ENCODE measurements around the gene NFKBIB.
A peak's percentile ranks its signal among the peaks of the same experiment; 100 is the strongest.
"Not testable (repeated sequence)": the region's sequence is repeated elsewhere in the genome, so short reads cannot be mapped to it uniquely, and the experiment has no call there.

NFKBIB gene

DNA sequence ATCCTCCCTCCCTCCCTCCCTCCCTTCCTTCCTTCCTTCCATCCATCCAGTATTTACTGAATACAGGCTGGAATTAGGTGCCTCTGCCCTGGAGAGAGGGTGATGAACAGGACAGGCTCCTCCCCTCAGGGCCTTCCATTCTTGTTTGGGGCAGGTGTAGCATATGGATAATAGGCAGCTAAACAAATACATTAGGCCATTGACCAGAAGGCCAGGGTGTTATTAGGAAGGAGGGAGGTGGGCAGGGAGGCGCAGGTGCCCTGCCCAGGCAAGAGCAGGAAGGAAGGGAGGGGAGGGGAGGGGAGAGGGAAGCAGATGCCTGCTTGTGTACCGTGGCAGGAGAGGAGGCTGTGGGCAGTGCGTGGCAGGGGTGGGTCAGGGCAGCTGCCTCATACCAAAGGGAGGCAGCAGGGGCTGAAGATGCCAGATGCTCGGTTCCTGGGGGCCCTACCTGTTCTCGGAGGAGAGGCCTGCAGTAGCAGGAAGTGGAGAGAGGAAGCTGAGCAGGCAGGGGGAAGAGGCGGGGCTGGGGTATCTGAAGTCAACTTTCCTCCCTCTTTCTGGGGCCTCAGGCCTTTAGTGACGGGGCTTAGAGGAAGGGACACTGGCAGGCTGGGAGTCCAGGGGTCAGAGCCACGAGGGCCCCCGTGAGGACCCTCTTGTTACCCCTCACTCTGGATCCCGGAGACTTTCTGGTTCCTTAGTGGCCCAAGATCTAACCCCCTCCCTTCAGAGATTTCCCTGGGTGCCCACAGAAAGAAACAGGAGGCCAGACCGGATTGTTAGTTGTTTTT, 21.8 kb upstream of the NFKBIB start, which contains the start of gene RINL:
TSS of gene RINL (minus strand) at position 495 of the 794 bp plus-strand sequence. CDS start 1,533 bp downstream, outside the sequence.
- DNase-seq: peak; percentile 18 to 99 (median 95)

DNA sequence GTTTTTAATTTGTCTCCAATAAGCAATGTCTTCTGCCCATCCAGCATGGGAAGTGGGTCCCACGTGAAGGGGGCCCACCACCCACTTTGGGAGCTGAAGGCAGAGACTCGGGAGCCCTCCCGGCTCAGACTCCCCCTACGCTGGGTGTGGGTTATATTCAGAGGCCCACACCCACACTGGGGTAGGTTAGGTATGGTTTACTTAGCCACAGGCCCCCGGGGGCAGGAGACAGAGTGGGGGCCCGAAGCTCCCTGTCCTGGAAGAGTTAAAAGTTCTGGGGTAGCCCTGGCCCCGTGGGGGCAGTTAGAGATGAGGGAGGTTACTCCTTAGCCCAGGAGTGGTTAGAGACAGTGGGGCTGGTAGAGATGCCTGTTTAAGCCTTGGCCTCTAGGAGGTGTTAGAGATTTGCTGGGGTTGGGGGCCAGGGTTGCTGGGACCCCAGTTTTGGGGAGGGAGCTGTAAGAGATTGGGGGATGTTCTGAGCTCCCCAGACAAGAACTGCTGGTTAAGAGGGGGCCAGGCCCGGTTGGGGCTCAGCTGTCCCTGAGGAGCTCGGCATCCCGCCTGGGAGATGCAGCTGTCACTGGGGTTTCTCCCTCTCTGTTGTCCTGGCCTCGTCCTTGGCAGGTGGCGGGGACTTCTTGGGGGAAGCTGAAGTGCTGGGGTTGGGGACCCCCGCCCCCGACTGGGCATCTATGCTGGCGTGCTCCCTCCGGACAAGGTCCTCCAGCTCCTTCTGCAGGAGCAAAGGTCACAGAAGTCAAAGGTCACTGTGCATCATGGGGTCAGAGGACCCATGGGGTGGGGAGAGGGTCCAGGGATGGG, 21.0 kb upstream of the NFKBIB start:
- no peak for DNase-seq

DNA sequence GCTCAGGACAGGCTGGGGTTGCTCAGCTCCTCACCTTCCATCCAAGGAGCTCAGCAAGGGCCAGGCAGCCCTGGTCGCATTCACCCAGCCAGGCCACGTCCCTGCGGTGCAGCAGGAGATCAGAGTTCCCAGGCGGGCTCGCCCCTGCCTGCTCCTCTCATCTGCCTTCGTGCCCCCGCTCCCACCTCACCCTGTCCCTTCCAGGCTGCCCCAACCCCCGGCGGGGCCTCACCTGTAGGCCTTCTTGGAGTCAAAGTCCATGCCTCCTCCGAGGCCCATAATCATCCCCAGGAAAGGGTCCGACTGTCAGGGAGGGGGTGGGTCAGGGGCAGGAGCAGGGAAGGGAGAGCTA, 20.4 kb upstream of the NFKBIB start:
- no peak for DNase-seq

- DNase-seq: no peak
These were observed 19.5 kb upstream of the NFKBIB start for GRCh38 chr19:38880076-38880881.

DNA sequence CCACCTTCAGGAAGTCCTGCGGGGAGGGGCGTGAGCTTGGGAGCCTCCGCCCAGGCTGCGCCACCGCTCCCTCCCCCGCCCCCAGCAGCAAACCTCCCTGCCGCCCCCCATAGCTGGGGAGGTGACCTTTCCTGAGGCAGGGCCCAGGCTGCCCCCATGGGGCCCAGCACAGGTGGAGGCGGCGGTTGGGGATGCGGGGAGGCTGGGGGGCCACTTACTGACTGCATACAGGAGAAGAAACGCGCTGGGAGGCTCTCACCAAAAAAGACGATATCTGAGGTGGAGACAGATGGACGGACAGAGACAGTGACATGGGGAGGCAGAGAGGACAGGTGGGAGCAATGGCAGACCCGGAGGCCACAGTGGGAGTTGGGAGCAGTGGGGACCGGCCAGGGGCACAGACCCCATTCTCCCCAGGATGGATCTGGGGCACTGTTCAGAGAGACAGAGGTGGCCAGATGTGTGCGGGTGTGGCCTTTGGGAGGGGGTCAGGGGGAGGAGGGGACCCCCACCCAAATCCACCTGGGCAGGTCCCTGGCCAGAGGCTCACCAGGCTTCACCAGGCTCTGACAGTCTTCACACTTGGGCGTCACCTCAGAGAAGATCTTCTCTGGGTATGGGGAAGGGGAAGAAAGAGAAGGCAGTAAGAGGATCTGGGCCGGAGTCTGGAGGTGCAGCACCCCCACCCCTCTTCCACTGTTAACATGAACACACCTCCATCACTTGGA, 18.7 kb upstream of the NFKBIB start:
- no peak for DNase-seq

DNA sequence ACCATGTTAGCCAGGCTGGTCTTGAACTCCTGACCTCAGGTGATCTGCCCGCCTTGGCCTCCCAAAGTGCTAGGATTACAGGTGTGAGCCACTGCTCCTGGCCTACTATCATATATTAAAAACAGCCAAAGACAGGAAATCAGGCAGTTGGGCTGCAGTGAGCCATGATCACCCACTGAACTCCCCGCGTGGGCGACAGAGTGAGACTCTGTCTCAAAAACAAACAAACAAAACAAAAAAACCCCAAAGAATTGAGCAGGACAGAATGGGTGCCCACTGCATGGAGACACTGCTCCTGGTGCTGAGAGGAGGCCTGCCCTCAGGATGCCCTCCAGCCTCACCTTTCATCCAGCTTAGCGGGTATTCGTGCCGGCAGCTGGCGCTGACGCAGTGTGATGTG, 16.5 kb upstream of the NFKBIB start:
- DNase-seq: no peak

DNA sequence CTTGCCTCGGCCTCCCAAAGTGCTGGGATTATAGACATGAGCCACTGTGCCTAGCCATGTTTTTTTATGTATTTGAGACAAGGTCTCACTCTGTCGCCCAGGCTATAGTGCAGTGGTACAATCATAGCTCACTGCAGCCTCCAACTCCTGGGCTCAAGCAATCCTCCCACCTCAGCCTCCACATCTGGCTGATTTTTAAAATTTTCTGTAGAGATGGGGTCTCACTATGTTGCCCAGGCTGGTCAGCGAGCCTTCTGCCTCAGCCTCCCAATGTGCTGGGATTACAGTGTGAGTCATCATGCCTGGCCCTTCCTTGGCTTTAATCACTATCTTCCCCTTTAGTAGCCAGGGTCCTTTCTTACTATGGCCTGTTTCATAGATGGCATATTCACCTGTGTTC, 15.1 kb upstream of the NFKBIB start:
- not testable (repeated sequence) for DNase-seq

DNA sequence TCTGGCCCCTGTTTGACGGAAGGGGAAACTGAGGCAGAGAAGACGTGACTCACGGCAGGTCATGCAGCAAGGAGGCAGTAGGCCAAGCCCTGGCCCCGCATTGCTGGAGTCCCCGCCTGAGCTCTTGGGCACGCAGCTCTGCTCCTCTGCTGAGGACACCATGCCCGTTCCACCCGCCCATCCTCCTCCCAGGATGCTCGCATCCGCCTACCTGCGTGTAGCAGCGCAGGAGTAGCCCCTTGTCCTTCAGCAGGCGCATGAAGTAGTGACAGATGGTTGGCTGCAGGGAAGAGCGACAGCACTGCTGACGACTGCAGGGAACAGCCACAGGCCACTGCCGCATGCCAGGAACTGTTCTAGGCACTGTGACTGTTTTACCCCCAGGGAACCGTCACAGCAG, 10.9 kb upstream of the NFKBIB start:
- no peak for DNase-seq

GRCh38 chr19:38889803-38890202, 10.0 kb upstream of the NFKBIB start:
- no peak for DNase-seq

- no peak for DNase-seq
These were observed 9.1 kb upstream of the NFKBIB start for GRCh38 chr19:38890686-38891085.

DNA sequence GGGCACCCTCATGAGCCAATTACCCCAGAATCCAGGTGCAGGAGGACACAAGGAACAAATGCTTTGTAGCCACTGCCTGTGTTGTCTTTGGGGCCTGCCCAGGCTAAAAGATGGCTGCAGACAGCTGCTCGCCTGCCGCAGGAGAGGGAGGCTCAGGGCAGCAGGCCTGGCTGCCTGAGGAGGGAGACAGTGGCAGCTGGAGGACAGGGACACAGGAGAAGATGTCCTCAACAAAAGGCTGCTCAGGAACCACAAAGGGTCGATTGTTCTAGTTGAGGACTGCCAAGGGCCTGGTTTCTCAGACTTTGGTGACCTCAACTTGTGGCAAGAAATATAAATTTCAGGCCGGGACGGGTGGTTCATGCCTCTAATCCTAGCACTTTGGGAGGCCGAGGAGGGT, 8.0 kb upstream of the NFKBIB start:
- no peak for DNase-seq

DNA sequence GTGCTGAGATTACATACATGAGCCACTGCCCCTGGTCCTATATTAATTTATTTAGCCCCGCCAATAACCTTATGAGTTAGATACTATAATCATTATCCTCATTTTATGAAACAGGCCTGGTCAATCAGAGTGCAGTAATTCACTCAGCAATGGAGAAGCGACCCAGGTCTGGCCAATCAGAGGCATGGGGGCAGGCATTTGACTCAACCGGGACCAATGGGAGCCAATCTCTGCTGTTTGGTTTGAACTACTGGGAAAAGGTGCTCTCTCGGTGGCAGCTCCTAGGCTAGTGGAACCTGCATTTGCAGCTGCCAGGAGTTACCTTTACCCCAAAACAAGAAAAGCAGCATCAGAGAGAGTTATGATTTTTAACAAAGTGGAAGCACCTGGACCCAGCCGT, 6.9 kb upstream of the NFKBIB start:
- DNase-seq: no peak

DNA sequence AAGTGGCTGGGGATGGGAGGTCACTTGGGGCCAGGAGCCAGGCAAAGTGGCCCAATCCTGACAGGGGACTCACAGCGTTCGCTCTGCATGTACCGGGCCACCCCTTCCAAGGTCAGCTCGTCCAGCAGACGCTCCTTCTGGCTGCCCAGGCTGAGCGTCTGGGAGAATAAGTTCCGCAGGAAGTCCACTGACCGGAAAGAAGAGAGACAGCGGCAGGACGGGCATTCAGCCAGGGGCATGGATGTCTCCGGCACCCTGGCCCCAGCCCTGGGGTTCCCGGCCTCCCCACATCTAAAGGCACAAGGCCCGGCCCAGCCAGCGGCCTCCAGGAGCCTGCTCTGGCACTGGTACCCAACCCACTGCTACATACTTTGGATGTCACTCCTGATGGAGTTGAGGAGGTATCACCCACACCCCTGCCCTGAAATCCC, 6.4 kb upstream of the NFKBIB start:
- DNase-seq: no peak

DNA sequence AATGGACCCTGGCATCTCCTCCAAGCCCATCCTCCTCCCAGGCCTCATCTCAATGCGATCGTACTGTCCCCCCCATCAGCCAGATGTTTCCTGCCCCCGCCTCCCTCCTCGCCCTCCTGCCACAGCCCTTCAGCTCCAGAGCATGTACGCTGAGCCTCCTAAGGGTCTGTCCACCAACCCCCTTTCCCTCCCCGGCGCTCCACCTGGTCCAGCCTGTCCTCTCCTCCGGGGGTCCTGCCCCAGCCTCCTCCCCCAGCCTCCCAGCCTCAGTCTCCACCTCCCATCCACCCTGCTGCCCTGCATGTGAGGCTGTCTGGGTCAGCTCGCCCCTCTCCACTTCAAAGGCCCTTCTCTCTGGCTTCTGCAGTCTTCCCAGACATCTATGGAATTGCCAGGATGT, 4.8 kb upstream of the NFKBIB start:
- no peak for DNase-seq

DNA sequence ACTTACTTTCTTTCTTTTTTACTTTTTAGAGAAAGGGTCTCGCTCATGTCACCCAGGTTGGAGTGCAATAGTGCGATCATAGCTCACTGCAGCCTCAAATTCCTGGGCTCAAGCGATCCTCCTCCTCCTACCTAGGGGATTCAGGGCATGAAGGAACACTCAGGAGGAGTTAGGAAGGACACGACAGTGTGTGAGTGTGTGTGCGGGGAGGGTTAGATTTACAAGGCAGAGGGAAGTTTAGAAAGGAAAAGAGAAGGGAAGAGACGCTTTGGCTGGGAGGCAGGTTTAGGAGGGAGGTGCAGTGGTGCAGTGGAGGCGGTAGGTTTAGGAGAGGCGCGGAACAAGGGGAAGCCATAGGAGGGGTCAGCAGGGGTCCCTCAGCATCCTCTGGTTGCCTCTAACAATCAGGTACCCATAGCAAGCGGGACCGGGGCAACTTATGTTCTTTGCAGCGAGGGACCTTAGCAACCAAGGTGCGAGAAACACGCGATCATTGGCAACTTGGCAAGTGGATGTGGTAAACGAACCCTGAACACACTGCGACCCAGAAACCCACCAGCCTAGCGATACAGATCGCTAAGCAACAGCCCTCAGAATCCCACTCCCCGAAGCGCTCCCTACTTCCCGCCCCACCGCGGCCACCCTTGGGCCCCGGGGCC, 852 bp upstream of the NFKBIB start:
- peak in 1 of 3 experiments; percentile 56 for DNase-seq

DNA sequence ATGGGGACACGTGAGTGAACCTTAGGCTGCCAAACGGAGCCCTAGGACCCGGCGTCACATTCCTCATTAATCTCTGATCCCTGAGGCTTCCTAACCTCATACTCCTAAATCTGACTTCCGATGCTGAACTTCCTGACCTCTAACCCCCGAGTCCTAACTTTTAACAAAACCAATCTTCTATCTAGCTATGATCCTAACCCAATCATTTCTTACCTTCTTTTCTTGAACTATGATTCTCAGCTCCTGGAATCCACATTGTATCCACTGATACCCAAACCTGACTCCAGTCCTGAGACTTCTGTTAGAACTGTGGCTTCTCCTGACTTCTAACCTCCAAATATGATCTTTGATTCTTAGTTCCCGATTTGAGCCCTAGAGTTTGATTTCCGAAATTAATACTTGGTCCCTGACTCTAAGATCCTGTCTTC, 447 bp downstream of the NFKBIB start:
- no peak for DNase-seq

GRCh38 chr19:38900743-38901190, 998 bp downstream of the NFKBIB start:
- peak in 1 of 3 experiments; percentile 32 for DNase-seq

DNA sequence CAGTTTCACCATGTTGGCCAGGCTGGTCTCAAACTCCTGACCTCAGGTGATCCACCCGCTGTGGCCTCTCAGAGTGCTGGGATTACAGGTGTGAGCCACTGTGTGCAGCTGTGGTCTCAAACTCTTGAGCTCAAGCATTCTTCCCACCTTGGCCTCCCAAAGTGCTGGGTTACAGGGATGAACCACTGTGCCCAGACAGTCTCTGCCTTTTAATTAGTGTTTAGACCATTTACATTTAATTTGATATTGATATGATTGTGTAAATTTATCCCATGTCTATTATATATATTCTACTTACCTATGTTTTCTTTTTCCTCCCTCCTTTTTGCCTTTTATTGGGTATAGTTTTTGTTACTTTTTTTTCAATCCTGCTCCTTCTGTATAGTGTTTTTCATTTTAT, 1.9 kb downstream of the NFKBIB start:
- no peak for DNase-seq

- no peak for DNase-seq
These were observed 5.1 kb downstream of the NFKBIB start for GRCh38 chr19:38904581-38905539.

DNA sequence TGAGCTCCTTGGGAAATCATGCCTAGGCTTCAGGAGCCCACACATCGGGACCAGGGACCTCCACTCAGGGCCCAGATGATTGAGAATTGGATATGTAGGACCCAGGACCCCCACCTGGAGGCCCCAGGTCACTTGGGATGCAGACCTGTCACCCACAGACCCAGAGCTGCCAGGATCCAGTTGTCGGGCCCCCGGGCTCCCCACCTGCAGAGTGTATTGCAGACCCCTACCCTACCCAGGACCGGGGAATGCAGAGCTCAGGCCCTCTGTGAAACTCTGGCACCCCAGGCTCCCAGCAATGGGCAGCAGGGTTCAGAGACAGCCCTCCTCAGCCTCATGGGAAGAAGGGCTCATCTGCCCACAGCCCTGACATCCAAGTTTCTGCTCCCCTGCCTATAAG, 5.9 kb downstream of the NFKBIB start:
- no peak for DNase-seq

DNA sequence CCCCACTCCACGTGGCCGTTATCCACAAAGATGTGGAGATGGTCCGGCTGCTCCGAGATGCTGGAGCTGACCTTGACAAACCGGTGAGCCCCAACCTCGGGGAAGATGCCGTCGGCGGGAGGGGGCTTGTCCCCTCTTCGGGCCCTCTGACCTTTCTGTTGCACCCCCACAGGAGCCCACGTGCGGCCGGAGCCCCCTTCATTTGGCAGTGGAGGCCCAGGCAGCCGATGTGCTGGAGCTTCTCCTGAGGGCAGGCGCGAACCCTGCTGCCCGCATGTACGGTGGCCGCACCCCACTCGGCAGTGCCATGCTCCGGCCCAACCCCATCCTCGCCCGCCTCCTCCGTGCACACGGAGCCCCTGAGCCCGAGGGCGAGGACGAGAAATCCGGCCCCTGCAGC, 7.5 kb downstream of the NFKBIB start:
- no peak for DNase-seq
